IMR-90 (cell line): ENCODE measurements around the gene CPEB1. TPM values are rescaled to one million over a fixed set of nuclear protein-coding genes. Genes with fewer than 3 reads are reported as not detected.

Experiments used
- ATAC-seq: fragments of 200-7000 bp; cut with Tn5 transposase; 2 replicates; pipeline ENCODE4 v1.9.1; 2020; ENCODE audit warnings: low read depth, mild to moderate bottlenecking, moderate library complexity
- BruUV-seq: library from RNA; stranded (reverse); fragments of 400-500 nt; replicated peaks from 2 replicates; lab custom pipeline; 2021; lab: Mats Ljungman, UMichigan
- CTCF ChIA-PET: fragments of 300-600 bp; formaldehyde crosslinking; extraction: SDS; loops from one replicate; lab custom pipeline; 2021; ENCODE audit warnings: antibody characterized with exemption; lab: Yijun Ruan, JAX
- POLR2A ChIA-PET: fragments of 300-600 bp; sonication (Branson Sonifier 250); formaldehyde crosslinking; loops from one replicate; lab custom pipeline; 2022; ENCODE audit warnings: antibody characterized with exemption; ENCODE audit not compliant: unreplicated experiment; lab: Charles Lee
- DNase-seq: peaks from one replicate; pipeline ENCODE4 v3.0.0; 2013
- H2AFZ ChIP-seq: replicated peaks from 2 replicates; pipeline ENCODE3; 2013; ENCODE audit warnings: low read length, mild to moderate bottlenecking; ENCODE audit not compliant: poor library complexity
- H2AK5ac ChIP-seq: 2 replicates; pipeline ENCODE4 v1.6.1; 2013; ENCODE audit warnings: low read depth, low read length, inconsistent platforms
- H2AK9ac ChIP-seq: replicated peaks from 2 replicates; pipeline ENCODE3; 2013; ENCODE audit warnings: mild to moderate bottlenecking, low read depth, low read length, moderate library complexity; ENCODE audit not compliant: poor library complexity
- H2BK120ac ChIP-seq: 2 replicates; pipeline ENCODE4 v1.6.1; 2013; ENCODE audit warnings: low read depth, low read length, inconsistent platforms
- H2BK15ac ChIP-seq: 3 replicates; pipeline ENCODE4 v1.6.1; 2013; ENCODE audit warnings: low read depth, low read length, inconsistent platforms
- H2BK20ac ChIP-seq: 2 replicates; pipeline ENCODE4 v1.6.1; 2013; ENCODE audit warnings: low read depth, mild to moderate bottlenecking, inconsistent platforms, low read length, moderate library complexity
- H2BK5ac ChIP-seq: 2 replicates; pipeline ENCODE4 v1.6.1; 2013; ENCODE audit warnings: mild to moderate bottlenecking, low read depth, low read length, inconsistent platforms; ENCODE audit not compliant: poor library complexity, severe bottlenecking
- H3K14ac ChIP-seq: replicated peaks from 2 replicates; pipeline ENCODE4 v1.6.1; 2013; ENCODE audit warnings: low read depth, low read length, inconsistent platforms
- H3K18ac ChIP-seq: 2 replicates; pipeline ENCODE4 v1.6.1; 2013; ENCODE audit warnings: low read depth, low read length, control low read depth
- H3K23ac ChIP-seq: 2 replicates; pipeline ENCODE4 v1.6.1; 2013; ENCODE audit warnings: low read depth, low read length, inconsistent platforms
- H3K27ac ChIP-seq: 2 replicates; pipeline ENCODE4 v1.5.1; 2013; ENCODE audit warnings: mild to moderate bottlenecking, control low read depth, low read length; ENCODE audit not compliant: insufficient read depth
- H3K27me3 ChIP-seq: 2 replicates; pipeline ENCODE4 v1.6.1; 2013; ENCODE audit warnings: low read length; ENCODE audit not compliant: control insufficient read depth, insufficient read depth
- H3K36me3 ChIP-seq: 2 replicates; pipeline ENCODE4 v1.6.1; 2013; ENCODE audit warnings: low read length, mixed read lengths; ENCODE audit not compliant: control insufficient read depth, insufficient read depth
- H3K4ac ChIP-seq: 2 replicates; pipeline ENCODE4 v1.6.1; 2013; ENCODE audit warnings: low read depth, low read length, inconsistent platforms
- H3K4me1 ChIP-seq: 2 replicates; pipeline ENCODE4 v1.6.1; 2013; ENCODE audit warnings: low read length, mixed read lengths; ENCODE audit not compliant: control insufficient read depth, insufficient read depth
- H3K4me2 ChIP-seq: 2 replicates; pipeline ENCODE4 v1.6.1; 2013; ENCODE audit warnings: low read depth, mild to moderate bottlenecking, control low read depth, low read length, moderate library complexity
- H3K4me3 ChIP-seq: 2 replicates; pipeline ENCODE4 v1.5.1; 2013; ENCODE audit warnings: low read depth, mild to moderate bottlenecking, control low read depth, low read length, moderate library complexity; ENCODE audit not compliant: insufficient read depth
- H3K56ac ChIP-seq: 2 replicates; pipeline ENCODE4 v1.6.1; 2013; ENCODE audit warnings: low read length, inconsistent platforms; ENCODE audit not compliant: insufficient read depth; ENCODE audit errors: extremely low read depth
- H3K79me1 ChIP-seq, 2 experiments: 2 replicates each; pipeline ENCODE4 v1.6.1; 2013; ENCODE audit warnings: low read length in 2 of 2, inconsistent platforms in 1 of 2, low read depth in 1 of 2
- H3K9ac ChIP-seq: 2 replicates; pipeline ENCODE4 v1.6.1; 2013; ENCODE audit warnings: low read depth, low read length, control low read depth
- H3K9me1 ChIP-seq: 2 replicates; pipeline ENCODE4 v1.6.1; 2013; ENCODE audit warnings: low read length, inconsistent platforms; ENCODE audit not compliant: insufficient read depth
- H3K9me3 ChIP-seq: 2 replicates; pipeline ENCODE4 v1.6.1; 2013; ENCODE audit warnings: low read length; ENCODE audit not compliant: control insufficient read depth, insufficient read depth
- H4K20me1 ChIP-seq: 2 replicates; pipeline ENCODE4 v1.6.1; 2013; ENCODE audit warnings: low read length, inconsistent platforms; ENCODE audit not compliant: insufficient read depth
- H4K5ac ChIP-seq: 2 replicates; pipeline ENCODE4 v1.6.1; 2013; ENCODE audit warnings: mild to moderate bottlenecking, low read depth, low read length, control low read depth
- H4K8ac ChIP-seq, 2 experiments: 2 replicates each; pipeline ENCODE4 v1.6.1; 2013; ENCODE audit warnings: low read depth in 2 of 2, low read length in 2 of 2, control low read depth in 1 of 2, inconsistent platforms in 1 of 2
- H4K91ac ChIP-seq: 2 replicates; pipeline ENCODE4 v1.6.1; 2013; ENCODE audit warnings: low read depth, low read length, inconsistent platforms; ENCODE audit not compliant: insufficient read depth
- BHLHE40 ChIP-seq: fragments of 150-350 bp; IDR thresholded peaks from 2 replicates; pipeline ENCODE4 v1.6.1; 2016; ENCODE audit warnings: mild to moderate bottlenecking, low read depth, low read length
- CEBPB ChIP-seq: IDR thresholded peaks from 2 replicates; pipeline ENCODE4 v1.6.1; 2012; ENCODE audit warnings: low read depth, low read length, improper control_type of control experiment
- CHD1 ChIP-seq: IDR thresholded peaks from 2 replicates; pipeline ENCODE4 v1.6.1; 2012; ENCODE audit warnings: low read depth, low read length, improper control_type of control experiment
- FOS ChIP-seq: fragments of 150-350 bp; IDR thresholded peaks from 2 replicates; pipeline ENCODE4 v1.6.1; 2016; ENCODE audit warnings: low read depth, low read length
- MAFK ChIP-seq: IDR thresholded peaks from 2 replicates; pipeline ENCODE4 v1.6.1; 2012; ENCODE audit warnings: low read depth, low read length, improper control_type of control experiment
- MAZ ChIP-seq: IDR thresholded peaks from 2 replicates; pipeline ENCODE4 v1.6.1; 2012; ENCODE audit warnings: low read depth, mild to moderate bottlenecking, low read length, improper control_type of control experiment, moderate library complexity, borderline replicate concordance
- MXI1 ChIP-seq: IDR thresholded peaks from 2 replicates; pipeline ENCODE4 v1.6.1; 2012; ENCODE audit warnings: low read depth, mild to moderate bottlenecking, low read length, moderate library complexity, borderline replicate concordance
- NFE2L2 ChIP-seq: fragments of 150-350 bp; IDR thresholded peaks from 2 replicates; pipeline ENCODE4 v1.6.1; 2016; ENCODE audit warnings: low read depth, mild to moderate bottlenecking, low read length
- POLR2A ChIP-seq: IDR thresholded peaks from 2 replicates; pipeline ENCODE4 v1.6.1; 2012; ENCODE audit warnings: mild to moderate bottlenecking, low read depth, low read length
- RAD21 ChIP-seq: IDR thresholded peaks from 2 replicates; pipeline ENCODE4 v1.6.1; 2012; ENCODE audit warnings: low read length, improper control_type of control experiment
- RCOR1 ChIP-seq: IDR thresholded peaks from 2 replicates; pipeline ENCODE4 v1.6.1; 2012; ENCODE audit warnings: mild to moderate bottlenecking, low read length, improper control_type of control experiment; ENCODE audit not compliant: insufficient replicate concordance
- RFX5 ChIP-seq: IDR thresholded peaks from 2 replicates; pipeline ENCODE4 v1.8.0; 2012; ENCODE audit warnings: low read depth, mild to moderate bottlenecking, low read length, moderate library complexity
- SMC3 ChIP-seq: fragments of 150-350 bp; IDR thresholded peaks from 2 replicates; pipeline ENCODE4 v1.6.1; 2016; ENCODE audit warnings: low read depth, mild to moderate bottlenecking, antibody characterized with exemption, low read length, moderate library complexity
- WGBS, 2 experiments: methylation state at CpG; one replicate each; pipeline versions ENCODE4 v1.1.5 to v1.1.7; 2013; ENCODE audit warnings: missing lambda C conversion rate in 2 of 2; ENCODE audit not compliant: insufficient read length in 1 of 2; ENCODE audit errors: extremely low coverage in 2 of 2; 5-methylcytosine and 5-hydroxymethylcytosine counted together
- dilution Hi-C: fragments of 300-500 bp; cut with HindIII; formaldehyde crosslinking; loops from one replicate; pipeline ENCODE4 v1.14.3; 2018; ENCODE audit warnings: low sequenced_read_pairs; ENCODE audit not compliant: unreplicated experiment
- in situ Hi-C: fragments of 300-500 bp; cut with MboI; formaldehyde crosslinking; loops from 3 replicates; pipeline ENCODE4 v1.14.3; 2019; ENCODE audit warnings: low sequenced_read_pairs, inconsistent platforms, mixed read lengths
- intact Hi-C: fragments of 100-400 bp; cut with micrococcal nuclease; formaldehyde crosslinking; loops from 2 replicates; pipeline ENCODE4 v1.10.0; 2022
- polyA plus RNA-seq, 3 experiments: library from polyadenylated mRNA; depleted of rRNA; stranded (reverse); fragments of >200 nt; gene quantifications; 2 replicates each; pipeline ENCODE4 v1.2.3, GENCODE V29; 2012; ENCODE audit warnings: low replicate concordance in 1 of 3
- total RNA-seq: library from RNA; depleted of rRNA; stranded (reverse); fragments of >200 nt; gene quantifications from 2 replicates; pipeline ENCODE4 v1.2.3, GENCODE V29; 2012
- TF ChIP-seq, protein P1 (sequence below): conservative IDR thresholded peaks from 2 replicates; pipeline ENCODE4 v1.5.1; 2012; ENCODE audit warnings: mild to moderate bottlenecking, low read depth, low read length, improper control_type of control experiment
- TF ChIP-seq, protein P2 (sequence below): fragments of 150-350 bp; IDR thresholded peaks from 2 replicates; pipeline ENCODE4 v1.6.1; 2016; ENCODE audit warnings: low read depth, mild to moderate bottlenecking, low read length, moderate library complexity, borderline replicate concordance
- TF ChIP-seq, protein P3 (sequence below): fragments of 150-350 bp; IDR thresholded peaks from 2 replicates; pipeline ENCODE4 v1.6.1; 2017; ENCODE audit warnings: mild to moderate bottlenecking, antibody characterized with exemption, low read length, low read depth

Gene CPEB1
- total and polyA plus RNA-seq, 2 of the 4 experiments (the other 2 are of a cell fraction): 8.9 to 12.5 TPM

DNA sequence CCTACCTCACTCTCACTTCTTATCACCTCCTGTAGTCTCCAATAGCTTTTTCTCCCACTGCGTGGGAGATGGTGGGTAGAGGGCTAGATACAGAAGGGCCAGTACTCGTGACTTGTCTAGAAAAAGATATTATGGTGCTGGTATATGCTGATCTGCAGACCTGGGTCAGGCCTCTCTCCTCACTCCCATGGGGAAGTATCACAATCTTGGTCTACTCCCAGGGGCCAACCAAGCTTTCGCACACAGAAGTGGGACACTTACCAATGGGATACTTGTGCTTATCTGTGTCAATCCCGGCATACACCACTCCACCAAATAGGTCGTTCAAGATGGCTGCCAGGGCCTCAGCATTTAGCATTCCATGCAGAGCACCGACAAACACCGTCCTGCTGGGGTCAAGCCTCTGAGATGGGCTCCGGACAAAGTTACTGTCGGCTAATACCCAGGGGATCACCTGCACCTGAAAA lies 97.9 kb downstream of the CPEB1 start:
- no peak overlapping the region for H3K56ac ChIP-seq
- H2AK5ac ChIP-seq: no peak overlapping the region
- H4K5ac ChIP-seq: no peak overlapping the region
- H4K8ac ChIP-seq: no peak overlapping the region
- no peaks in the 10 kb centered on the region for H3K79me1 ChIP-seq
- H3K9ac ChIP-seq: no peak overlapping the region
- no peak overlapping the region for H2BK15ac ChIP-seq
- intact Hi-C loops (loop anchor here (10.0 kb wide), 1 partner anchor 156 kb away; the partner anchor contains the start of gene AP3B2), dilution Hi-C loops (no loop called here), in situ Hi-C loops (no loop called here)
- no peaks in the 10 kb centered on the region for H4K20me1 ChIP-seq
- H3K4me1 ChIP-seq: no peaks in the 10 kb centered on the region
- POLR2A ChIA-PET: interaction anchor here (0.6 kb wide), 1 partner anchor 17 kb away, joined by 3 read pairs; no protein-coding TSS in a partner anchor
- 89% methylated on average over 5 of the region's 9 CpGs; no CpG with 5 or more reads in 1 of the 2 experiments for WGBS, 2 experiments
- H3K4me2 ChIP-seq: no peak overlapping the region
- ATAC-seq: no peak
- no peak overlapping the region for H3K23ac ChIP-seq
- H3K27me3 ChIP-seq: no peaks in the 10 kb centered on the region
- H3K9me1 ChIP-seq: no peaks in the 10 kb centered on the region; the same call in 1 of the 2 replicates
- no peak overlapping the region for H2BK20ac ChIP-seq
- no peak overlapping the region for H3K27ac ChIP-seq
- CTCF ChIA-PET: no interaction called here
- H3K4ac ChIP-seq: no peak overlapping the region
- H3K18ac ChIP-seq: no peak overlapping the region
- H3K36me3 ChIP-seq: peaks cover 2% of the 10 kb centered on the region
- DNase-seq: no peak
- H4K91ac ChIP-seq: no peak overlapping the region
- no peak overlapping the region for H3K4me3 ChIP-seq
- no peak overlapping the region for H2AK9ac ChIP-seq
- no peak overlapping the region for H2AFZ ChIP-seq
- no peak overlapping the region for H3K14ac ChIP-seq
- no peaks in the 10 kb centered on the region for H3K9me3 ChIP-seq
- H2BK120ac ChIP-seq: no peak overlapping the region
- BruUV-seq: no TSS peak
- TF ChIP-seq SMC3 (no peak), BHLHE40 (no peak), MXI1 (no peak), FOS (no peak), NFE2L2 (no peak), MAFK (no peak), RAD21 (no peak), MAZ (no peak), RFX5 (no peak), POLR2A (no peak), CHD1 (no peak), CEBPB (no peak), RCOR1 (no peak)
- TF ChIP-seq, protein P1, sequence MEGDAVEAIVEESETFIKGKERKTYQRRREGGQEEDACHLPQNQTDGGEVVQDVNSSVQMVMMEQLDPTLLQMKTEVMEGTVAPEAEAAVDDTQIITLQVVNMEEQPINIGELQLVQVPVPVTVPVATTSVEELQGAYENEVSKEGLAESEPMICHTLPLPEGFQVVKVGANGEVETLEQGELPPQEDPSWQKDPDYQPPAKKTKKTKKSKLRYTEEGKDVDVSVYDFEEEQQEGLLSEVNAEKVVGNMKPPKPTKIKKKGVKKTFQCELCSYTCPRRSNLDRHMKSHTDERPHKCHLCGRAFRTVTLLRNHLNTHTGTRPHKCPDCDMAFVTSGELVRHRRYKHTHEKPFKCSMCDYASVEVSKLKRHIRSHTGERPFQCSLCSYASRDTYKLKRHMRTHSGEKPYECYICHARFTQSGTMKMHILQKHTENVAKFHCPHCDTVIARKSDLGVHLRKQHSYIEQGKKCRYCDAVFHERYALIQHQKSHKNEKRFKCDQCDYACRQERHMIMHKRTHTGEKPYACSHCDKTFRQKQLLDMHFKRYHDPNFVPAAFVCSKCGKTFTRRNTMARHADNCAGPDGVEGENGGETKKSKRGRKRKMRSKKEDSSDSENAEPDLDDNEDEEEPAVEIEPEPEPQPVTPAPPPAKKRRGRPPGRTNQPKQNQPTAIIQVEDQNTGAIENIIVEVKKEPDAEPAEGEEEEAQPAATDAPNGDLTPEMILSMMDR: no peak
- TF ChIP-seq, protein P2, sequence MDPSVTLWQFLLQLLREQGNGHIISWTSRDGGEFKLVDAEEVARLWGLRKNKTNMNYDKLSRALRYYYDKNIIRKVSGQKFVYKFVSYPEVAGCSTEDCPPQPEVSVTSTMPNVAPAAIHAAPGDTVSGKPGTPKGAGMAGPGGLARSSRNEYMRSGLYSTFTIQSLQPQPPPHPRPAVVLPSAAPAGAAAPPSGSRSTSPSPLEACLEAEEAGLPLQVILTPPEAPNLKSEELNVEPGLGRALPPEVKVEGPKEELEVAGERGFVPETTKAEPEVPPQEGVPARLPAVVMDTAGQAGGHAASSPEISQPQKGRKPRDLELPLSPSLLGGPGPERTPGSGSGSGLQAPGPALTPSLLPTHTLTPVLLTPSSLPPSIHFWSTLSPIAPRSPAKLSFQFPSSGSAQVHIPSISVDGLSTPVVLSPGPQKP: no peak
- TF ChIP-seq, protein P3, sequence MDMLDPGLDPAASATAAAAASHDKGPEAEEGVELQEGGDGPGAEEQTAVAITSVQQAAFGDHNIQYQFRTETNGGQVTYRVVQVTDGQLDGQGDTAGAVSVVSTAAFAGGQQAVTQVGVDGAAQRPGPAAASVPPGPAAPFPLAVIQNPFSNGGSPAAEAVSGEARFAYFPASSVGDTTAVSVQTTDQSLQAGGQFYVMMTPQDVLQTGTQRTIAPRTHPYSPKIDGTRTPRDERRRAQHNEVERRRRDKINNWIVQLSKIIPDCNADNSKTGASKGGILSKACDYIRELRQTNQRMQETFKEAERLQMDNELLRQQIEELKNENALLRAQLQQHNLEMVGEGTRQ: no peak
- no peak overlapping the region for H2BK5ac ChIP-seq
